Kidney (tissue), 14 donors: ENCODE results near the gene RPLP2. TPM values are rescaled to one million over a fixed set of nuclear protein-coding genes. Genes with fewer than 3 reads are reported as not detected.

ENCODE experiments used
- DNase-seq, 5 donors: peaks; one replicate each; pipeline ENCODE4 v3.0.0-alpha.2; 2013 to 2020
- FAIRE-seq: peaks from 2 replicates; lab custom pipeline; 2012; peaks lifted over from hg19 to GRCh38; lab: Jason Lieb, UNC
- H3K27ac ChIP-seq, 2 donors: one replicate each; pipeline ENCODE4 v1.7.0; 2013; ENCODE audit warnings: low read depth in 2 of 2, low read length in 2 of 2, inconsistent platforms in 1 of 2
- H3K27me3 ChIP-seq: one replicate; pipeline ENCODE4 v1.7.1; 2013; ENCODE audit warnings: low read length, inconsistent platforms; ENCODE audit not compliant: control insufficient read depth, insufficient read depth
- H3K36me3 ChIP-seq, 3 donors: one replicate each; pipeline versions ENCODE4 v1.7.0 to v1.7.1; 2013; ENCODE audit warnings: low read length in 3 of 3, control low read depth in 1 of 3, inconsistent platforms in 1 of 3; ENCODE audit not compliant: insufficient read depth in 3 of 3, control insufficient read depth in 2 of 3
- H3K4me1 ChIP-seq, 3 donors: one replicate each; pipeline versions ENCODE4 v1.7.0 to v1.7.1; 2013; ENCODE audit warnings: low read length in 3 of 3, inconsistent platforms in 1 of 3, low read depth in 1 of 3; ENCODE audit not compliant: control insufficient read depth in 2 of 3, insufficient read depth in 2 of 3
- H3K4me3 ChIP-seq, 3 donors: one replicate each; pipeline versions ENCODE4 v1.7.0 to v1.8.1; 2013; ENCODE audit warnings: low read length in 3 of 3, control low read depth in 1 of 3, inconsistent platforms in 1 of 3
- H3K9ac ChIP-seq, 3 donors: one replicate each; pipeline versions ENCODE4 v1.7.0 to v1.7.1; 2013; ENCODE audit warnings: low read length in 3 of 3, control low read depth in 1 of 3, inconsistent platforms in 1 of 3
- H3K9me3 ChIP-seq, 3 donors: one replicate each; pipeline versions ENCODE4 v1.7.0 to v1.7.1; 2013; ENCODE audit warnings: low read length in 3 of 3, control low read depth in 1 of 3, inconsistent platforms in 1 of 3; ENCODE audit not compliant: control insufficient read depth in 2 of 3, insufficient read depth in 1 of 3
- CTCF ChIP-seq: IDR thresholded peaks from 3 replicates; pipeline ENCODE4 v1.5.1; 2012; ENCODE audit warnings: mild to moderate bottlenecking, moderate library complexity, borderline replicate concordance; ENCODE audit not compliant: insufficient read depth; ENCODE audit errors: extremely low read depth
- intact Hi-C: fragments of 100-400 bp; cut with DNase I; formaldehyde crosslinking; loops from one replicate; pipeline ENCODE4 v1.11.1; 2022
- polyA plus RNA-seq: library from polyadenylated mRNA; stranded (reverse); fragments of 350-450 nt; fragmentation: Illumina TruSeq; extraction: RNeasy Lipid Tissue Mini Kit (QIAGEN cat#74804); gene quantifications from one replicate; pipeline ENCODE4 v1.2.3, GENCODE V29; 2014; ENCODE audit warnings: low read depth, low replicate concordance; ENCODE audit not compliant: insufficient read depth
- total RNA-seq: library from RNA; stranded (reverse); fragmentation: NEBNext Ultra II Directional; extraction: Animal tissue kit (Norgen Biotek cat#: 25700); gene quantifications from one replicate; pipeline ENCODE4 v1.2.1, GENCODE V29; 2021
- donor health status: control.
- donor health status: control.
- donor health status: control.
- donor health status: control.
- donor health status: control.
- donor health status: DM: yes; HTN: yes; CAD: no.
- donor health status: Normal renal cell carcinoma (clear cell type).

RPLP2 gene
- total and polyA plus RNA-seq, 2 donors from 2014 or later, result 1,544 to 1,997 TPM

GRCh38 chr11:830295-831117, 20.7 kb downstream of the RPLP2 start:
- H3K4me1 ChIP-seq, result peaks cover 0 to 58% (median 22%) of the 10 kb centered on the region in 3 donors
- H3K27me3 ChIP-seq, result no peaks in the 10 kb centered on the region
- DNase-seq (peak; percentile 85 to 93 (median 91)), FAIRE-seq (no peak)
- intact Hi-C loops, result no loop called here
- no peak overlapping the region for H3K9ac ChIP-seq
- peak overlapping the region in 1 of 3 donors; percentile 51 for H3K4me3 ChIP-seq
- no peak for TF ChIP-seq CTCF
- no peaks in the 10 kb centered on the region for H3K9me3 ChIP-seq
- no peak overlapping the region for H3K27ac ChIP-seq
- no peaks in the 10 kb centered on the region for H3K36me3 ChIP-seq

DNA sequence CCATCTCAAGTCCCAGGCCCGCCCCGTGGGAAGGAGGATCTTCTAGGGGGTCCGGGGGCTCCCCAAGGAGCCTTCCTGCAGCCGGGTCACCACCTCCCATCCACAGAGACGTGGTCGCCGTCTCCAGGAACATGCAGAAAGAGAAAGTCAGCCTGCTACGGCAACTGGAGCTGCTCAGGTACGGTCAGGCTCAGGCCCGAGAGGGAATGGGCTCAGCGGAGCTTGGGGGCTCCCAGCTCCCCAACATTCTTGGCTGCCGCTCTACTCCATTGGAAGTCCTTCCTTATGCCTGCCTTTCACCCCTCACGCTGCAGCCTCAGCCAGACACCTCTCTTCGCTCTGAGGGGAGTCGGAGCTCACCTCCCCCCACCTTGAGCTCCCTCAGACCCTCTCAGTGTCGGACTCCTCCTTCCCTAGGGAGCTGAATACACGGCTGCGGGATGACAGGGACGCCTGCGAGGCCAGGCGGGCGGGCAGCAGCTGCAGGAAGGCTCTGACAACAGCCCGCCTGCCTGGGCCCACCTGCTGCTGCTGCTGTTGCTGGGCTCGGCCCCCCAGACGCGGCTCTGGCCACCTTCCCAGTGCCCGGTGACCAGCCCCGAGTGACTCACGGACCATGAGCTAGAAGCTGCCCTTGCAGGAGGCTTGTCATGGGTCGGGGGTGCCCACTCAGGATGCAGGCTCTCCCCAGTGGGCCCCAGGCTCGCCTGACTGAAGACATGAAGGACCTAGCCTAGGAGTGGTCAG, 21.5 kb downstream of the RPLP2 start:
- intact Hi-C loops, result no loop called here
- no peak overlapping the region for H3K9ac ChIP-seq
- H3K36me3 ChIP-seq, result no peaks in the 10 kb centered on the region
- FAIRE-seq, result no peak
- no peak overlapping the region for H3K27ac ChIP-seq
- no peak for DNase-seq
- H3K4me1 ChIP-seq, result peaks cover 0 to 56% (median 22%) of the 10 kb centered on the region in 3 donors
- no peaks in the 10 kb centered on the region for H3K9me3 ChIP-seq
- no peak overlapping the region for H3K4me3 ChIP-seq
- no peaks in the 10 kb centered on the region for H3K27me3 ChIP-seq
- no peak for TF ChIP-seq CTCF

DNA sequence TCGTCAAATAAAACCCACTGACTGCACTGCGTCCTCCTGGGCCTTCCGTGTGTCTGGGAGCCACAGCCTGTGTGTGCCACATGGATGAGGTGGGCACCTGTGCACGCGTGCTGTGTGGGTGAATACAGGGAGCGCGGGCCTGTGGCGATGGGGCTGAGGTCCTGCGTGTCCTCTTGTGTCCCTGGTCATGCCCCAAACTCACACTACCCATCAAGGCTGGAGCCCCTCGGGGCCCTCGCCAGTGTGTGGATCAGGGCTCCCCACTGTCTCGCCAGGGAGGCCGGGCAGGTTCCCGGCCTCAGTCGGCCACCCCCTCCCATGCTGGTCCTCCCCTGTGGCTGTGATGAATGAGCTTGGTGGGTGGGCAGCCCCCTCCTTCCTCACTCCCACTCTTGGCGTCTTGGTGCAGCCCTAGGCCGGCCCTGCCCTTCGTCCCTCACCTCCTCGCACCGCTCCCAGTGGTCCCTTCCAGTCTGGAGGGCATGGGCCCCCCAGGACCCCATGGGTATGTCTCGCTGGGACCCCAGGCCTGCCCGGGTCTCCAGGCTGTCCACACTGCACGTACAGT, 22.3 kb downstream of the RPLP2 start:
- H3K36me3 ChIP-seq, result peaks cover 0 to 4% (median 3%) of the 10 kb centered on the region in 3 donors
- peaks cover 0 to 61% (median 22%) of the 10 kb centered on the region in 3 donors for H3K4me1 ChIP-seq
- no peaks in the 10 kb centered on the region for H3K27me3 ChIP-seq
- H3K9ac ChIP-seq, result peak overlapping the region in 2 of 3 donors; percentile 40 to 41
- H3K4me3 ChIP-seq, result peak overlapping the region in 2 of 3 donors; percentile 16 to 51
- DNase-seq (peak in 1 of 5 donors; percentile 80), FAIRE-seq (no peak)
- no peak for TF ChIP-seq CTCF
- H3K27ac ChIP-seq, result peak overlapping the region in 1 of 2 donors; percentile 72
- intact Hi-C loops, result no loop called here
- H3K9me3 ChIP-seq, result no peaks in the 10 kb centered on the region
